ENCODE results near the gene HPSE. TPM values are rescaled to one million over a fixed set of nuclear protein-coding genes. Genes with fewer than 3 reads are reported as not detected.

The HPSE gene
- total and polyA plus RNA-seq, 2 donors (not counting 1 experiment from before 2014, with no cell fraction given): 0.17 to 0.26 TPM

DNA sequence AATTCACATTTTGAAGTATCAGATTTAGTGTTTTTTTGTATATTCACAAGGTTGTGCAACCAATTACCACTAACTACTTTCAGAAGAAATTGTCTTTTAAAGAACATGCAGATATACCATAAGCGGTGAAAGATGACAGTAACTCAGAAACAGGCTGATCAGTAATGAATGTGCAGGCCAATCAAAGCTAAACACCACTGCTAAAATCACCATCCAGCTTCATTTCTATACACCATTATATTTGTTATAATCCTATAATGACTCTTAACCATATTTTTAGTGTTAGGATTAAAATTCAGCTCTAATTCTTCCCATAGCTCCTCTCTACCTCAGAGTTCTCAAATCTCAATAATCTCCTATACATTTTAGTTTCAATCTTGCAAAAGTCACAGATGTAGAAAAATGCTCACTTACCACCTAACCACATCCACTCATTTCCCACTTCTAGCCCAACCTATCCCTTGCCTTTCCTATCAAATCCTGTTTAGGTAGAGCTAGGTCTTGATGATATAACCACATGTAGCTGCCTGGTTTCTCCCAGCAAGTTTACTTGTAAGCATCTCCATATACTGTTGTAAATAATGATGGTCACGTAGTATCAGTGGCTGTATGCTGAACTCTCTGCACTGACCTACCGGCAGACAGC is 66.7 kb downstream of the HPSE start:
- no peak for DNase-seq (ENCODE audit: low read depth in 2 of 2)
- H3K9ac ChIP-seq (ENCODE audit: insufficient read depth, low read length): no peak overlapping the region
- TF ChIP-seq, protein P1, sequence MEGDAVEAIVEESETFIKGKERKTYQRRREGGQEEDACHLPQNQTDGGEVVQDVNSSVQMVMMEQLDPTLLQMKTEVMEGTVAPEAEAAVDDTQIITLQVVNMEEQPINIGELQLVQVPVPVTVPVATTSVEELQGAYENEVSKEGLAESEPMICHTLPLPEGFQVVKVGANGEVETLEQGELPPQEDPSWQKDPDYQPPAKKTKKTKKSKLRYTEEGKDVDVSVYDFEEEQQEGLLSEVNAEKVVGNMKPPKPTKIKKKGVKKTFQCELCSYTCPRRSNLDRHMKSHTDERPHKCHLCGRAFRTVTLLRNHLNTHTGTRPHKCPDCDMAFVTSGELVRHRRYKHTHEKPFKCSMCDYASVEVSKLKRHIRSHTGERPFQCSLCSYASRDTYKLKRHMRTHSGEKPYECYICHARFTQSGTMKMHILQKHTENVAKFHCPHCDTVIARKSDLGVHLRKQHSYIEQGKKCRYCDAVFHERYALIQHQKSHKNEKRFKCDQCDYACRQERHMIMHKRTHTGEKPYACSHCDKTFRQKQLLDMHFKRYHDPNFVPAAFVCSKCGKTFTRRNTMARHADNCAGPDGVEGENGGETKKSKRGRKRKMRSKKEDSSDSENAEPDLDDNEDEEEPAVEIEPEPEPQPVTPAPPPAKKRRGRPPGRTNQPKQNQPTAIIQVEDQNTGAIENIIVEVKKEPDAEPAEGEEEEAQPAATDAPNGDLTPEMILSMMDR (conservative IDR thresholded peaks at IDR 0.05 in 1 of 2, IDR thresholded peaks at IDR 0.05 in 1 of 2; ENCODE audit: low read depth in 1 of 2, low read length in 2 of 2): no peak
- TF ChIP-seq EZH2 (IDR thresholded peaks at IDR 0.05; ENCODE audit: low read length, missing control alignments): no peak
- no peak overlapping the region for H3K4me2 ChIP-seq (ENCODE audit: extremely low read depth, insufficient read depth, low read length)
- no peaks in the 10 kb centered on the region for H3K36me3 ChIP-seq (ENCODE audit: control insufficient read depth, insufficient read depth, low read length)
- H3K9me3 ChIP-seq (ENCODE audit: control insufficient read depth, insufficient read depth, low read depth, low read length): no peaks in the 10 kb centered on the region
- no peak overlapping the region for H2AFZ ChIP-seq (ENCODE audit: low read length)
- no peak overlapping the region for H3K4me3 ChIP-seq (replicated peaks in 1 of 4; ENCODE audit: control extremely low read depth in 1 of 4, insufficient read depth in 1 of 4, low read depth in 3 of 4, low read length in 4 of 4)
- H4K20me1 ChIP-seq (ENCODE audit: control insufficient read depth, extremely low read depth, insufficient read depth, low read length): no peaks in the 10 kb centered on the region
- H3K4me1 ChIP-seq (ENCODE audit: control insufficient read depth, extremely low read depth, insufficient read depth, low read length): no peaks in the 10 kb centered on the region
- H3K79me2 ChIP-seq (ENCODE audit: control insufficient read depth, insufficient read depth, low read length): no peaks in the 10 kb centered on the region
- H3K27ac ChIP-seq (ENCODE audit: insufficient read depth, low read length): no peak overlapping the region
- H3K27me3 ChIP-seq (ENCODE audit: control insufficient read depth, insufficient read depth, low read length): no peaks in the 10 kb centered on the region

DNA sequence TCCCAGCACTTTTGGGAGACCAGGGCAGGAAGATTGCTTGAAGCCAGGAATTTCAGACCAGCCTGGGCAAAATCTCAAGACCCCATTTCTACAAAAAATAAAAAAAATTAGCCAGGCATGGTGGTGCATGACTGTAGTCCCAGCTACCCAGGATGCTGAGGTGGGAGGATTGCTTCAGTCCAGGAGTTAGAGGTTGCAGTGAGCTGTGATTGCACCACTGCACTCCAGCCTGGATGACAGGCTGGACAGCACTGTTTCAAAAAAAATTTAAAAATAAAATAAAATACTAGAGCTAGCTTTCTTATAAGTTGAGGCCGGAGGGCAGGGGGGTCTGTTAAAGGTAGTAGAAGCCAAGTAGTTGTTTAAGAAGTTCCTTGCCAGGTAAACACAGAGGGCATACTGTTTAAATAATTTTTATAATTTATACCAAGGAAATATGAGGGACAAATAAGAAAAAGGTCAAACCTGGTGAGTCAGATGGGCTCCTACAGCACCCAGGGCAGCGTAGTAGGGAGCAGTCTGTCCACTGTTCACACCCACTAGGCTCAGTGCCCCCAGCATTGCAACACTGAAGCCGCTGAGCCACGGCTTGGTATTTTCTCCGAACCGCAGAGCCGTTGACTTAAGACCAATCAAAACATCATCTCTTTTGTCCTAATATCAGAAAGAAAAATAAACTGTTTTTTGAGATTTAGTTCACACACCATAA is 67.4 kb downstream of the HPSE start:
- Histone ChIP-seq H3K9ac (ENCODE audit: insufficient read depth, low read length) (no peak overlapping the region), H2AFZ (ENCODE audit: low read length) (no peak overlapping the region), H3K27ac (ENCODE audit: insufficient read depth, low read length) (no peak overlapping the region), H4K20me1 (ENCODE audit: control insufficient read depth, extremely low read depth, insufficient read depth, low read length) (no peaks in the 10 kb centered on the region), H3K79me2 (ENCODE audit: control insufficient read depth, insufficient read depth, low read length) (no peaks in the 10 kb centered on the region), H3K4me1 (ENCODE audit: control insufficient read depth, extremely low read depth, insufficient read depth, low read length) (no peaks in the 10 kb centered on the region), H3K9me3 (ENCODE audit: control insufficient read depth, insufficient read depth, low read depth, low read length) (no peaks in the 10 kb centered on the region), H3K36me3 (ENCODE audit: control insufficient read depth, insufficient read depth, low read length) (no peaks in the 10 kb centered on the region), H3K4me3 (replicated peaks in 1 of 4; ENCODE audit: control extremely low read depth in 1 of 4, insufficient read depth in 1 of 4, low read depth in 3 of 4, low read length in 4 of 4) (no peak overlapping the region), H3K27me3 (ENCODE audit: control insufficient read depth, insufficient read depth, low read length) (no peaks in the 10 kb centered on the region), H3K4me2 (ENCODE audit: extremely low read depth, insufficient read depth, low read length) (no peak overlapping the region)
- DNase-seq (ENCODE audit: low read depth in 2 of 2): peak; percentile 85 to 96
- TF ChIP-seq, protein P1 (conservative IDR thresholded peaks at IDR 0.05 in 1 of 2, IDR thresholded peaks at IDR 0.05 in 1 of 2; ENCODE audit: low read depth in 1 of 2, low read length in 2 of 2): no peak
- no peak for TF ChIP-seq EZH2 (IDR thresholded peaks at IDR 0.05; ENCODE audit: low read length, missing control alignments)

DNA sequence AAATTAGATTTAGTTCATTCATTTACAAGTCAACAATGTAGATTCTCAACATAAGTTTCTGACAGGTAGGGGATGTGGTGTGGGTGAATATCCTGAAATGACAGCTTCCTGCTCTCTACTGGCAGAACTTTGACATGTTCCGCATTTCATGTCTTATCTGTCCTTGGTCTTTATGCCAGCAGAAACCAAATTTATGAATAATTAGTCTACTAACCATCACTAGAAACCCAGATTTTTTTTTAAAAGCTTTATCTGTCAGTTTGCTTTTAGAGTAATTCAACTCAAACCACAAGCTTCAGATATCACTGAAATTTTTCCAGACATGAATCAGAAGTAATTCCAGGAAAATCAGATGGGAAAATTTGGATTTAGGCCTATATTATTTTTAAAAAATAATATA is 68.0 kb downstream of the HPSE start:
- Histone ChIP-seq H3K4me2 (ENCODE audit: extremely low read depth, insufficient read depth, low read length) (no peak overlapping the region), H3K4me3 (replicated peaks in 1 of 4; ENCODE audit: control extremely low read depth in 1 of 4, insufficient read depth in 1 of 4, low read depth in 3 of 4, low read length in 4 of 4) (no peak overlapping the region), H3K9me3 (ENCODE audit: control insufficient read depth, insufficient read depth, low read depth, low read length) (no peaks in the 10 kb centered on the region), H3K4me1 (ENCODE audit: control insufficient read depth, extremely low read depth, insufficient read depth, low read length) (no peaks in the 10 kb centered on the region), H3K79me2 (ENCODE audit: control insufficient read depth, insufficient read depth, low read length) (no peaks in the 10 kb centered on the region), H3K9ac (ENCODE audit: insufficient read depth, low read length) (no peak overlapping the region), H3K27me3 (ENCODE audit: control insufficient read depth, insufficient read depth, low read length) (no peaks in the 10 kb centered on the region), H2AFZ (ENCODE audit: low read length) (no peak overlapping the region), H3K27ac (ENCODE audit: insufficient read depth, low read length) (no peak overlapping the region), H4K20me1 (ENCODE audit: control insufficient read depth, extremely low read depth, insufficient read depth, low read length) (no peaks in the 10 kb centered on the region), H3K36me3 (ENCODE audit: control insufficient read depth, insufficient read depth, low read length) (no peaks in the 10 kb centered on the region)
- TF ChIP-seq, protein P1 (conservative IDR thresholded peaks at IDR 0.05 in 1 of 2, IDR thresholded peaks at IDR 0.05 in 1 of 2; ENCODE audit: low read depth in 1 of 2, low read length in 2 of 2): no peak
- no peak for TF ChIP-seq EZH2 (IDR thresholded peaks at IDR 0.05; ENCODE audit: low read length, missing control alignments)
- peak; percentile 30 to 63 for DNase-seq (ENCODE audit: low read depth in 2 of 2)

All from fibroblast of lung (primary cell).